ENCODE measurements around the gene ZNF780B. TPM values are rescaled to one million over a fixed set of nuclear protein-coding genes. Genes with fewer than 3 reads are reported as not detected.

The ZNF780B gene
- total and polyA plus RNA-seq, 2 experiments from 2014 or later = 3.3 to 5.1 TPM

GRCh38 chr19:40035996-40036395 is 20.0 kb downstream of the ZNF780B start:
- Histone ChIP-seq H3K4me2 (ENCODE audit: unreplicated experiment) (no peak overlapping the region), H3K9me3 (ENCODE audit: low read depth) (peaks cover 5% of the 10 kb centered on the region), H4K20me1 (ENCODE audit: insufficient read depth) (no peaks in the 10 kb centered on the region), H3K9ac (no peak overlapping the region), H3K4me3 (no peak overlapping the region), H3K79me2 (ENCODE audit: insufficient read depth) (no peaks in the 10 kb centered on the region), H3K9me2 (ENCODE audit: insufficient read depth) (no peaks in the 10 kb centered on the region), H3K36me3 (ENCODE audit: low read depth) (peaks cover 24% of the 10 kb centered on the region), H2AFZ (no peak overlapping the region), H3K4me1 (ENCODE audit: insufficient read depth) (no peaks in the 10 kb centered on the region), H3K27ac (no peak overlapping the region), H3F3A (ENCODE audit: insufficient read depth) (peaks cover 6% of the 10 kb centered on the region), H3K27me3 (replicated peaks; ENCODE audit: insufficient read depth) (no peaks in the 10 kb centered on the region)
- in situ Hi-C loops (cut with MboI) = no loop called here
- TF ChIP-seq EZH2 (IDR thresholded peaks at IDR 0.05; ENCODE audit: insufficient read depth, poor library complexity, severe bottlenecking) = no peak
- TF ChIP-seq EZH2phosphoT487 (IDR thresholded peaks at IDR 0.05; ENCODE audit: insufficient read depth, low read depth) = no peak
- 75 to 84% methylated on average over 4 of the region's 4 CpGs for WGBS, 2 experiments (ENCODE audit: low coverage in 1 of 2, low lambda C conversion rate in 2 of 2, missing lambda C conversion rate in 2 of 2)
- no peak for DNase-seq

DNA sequence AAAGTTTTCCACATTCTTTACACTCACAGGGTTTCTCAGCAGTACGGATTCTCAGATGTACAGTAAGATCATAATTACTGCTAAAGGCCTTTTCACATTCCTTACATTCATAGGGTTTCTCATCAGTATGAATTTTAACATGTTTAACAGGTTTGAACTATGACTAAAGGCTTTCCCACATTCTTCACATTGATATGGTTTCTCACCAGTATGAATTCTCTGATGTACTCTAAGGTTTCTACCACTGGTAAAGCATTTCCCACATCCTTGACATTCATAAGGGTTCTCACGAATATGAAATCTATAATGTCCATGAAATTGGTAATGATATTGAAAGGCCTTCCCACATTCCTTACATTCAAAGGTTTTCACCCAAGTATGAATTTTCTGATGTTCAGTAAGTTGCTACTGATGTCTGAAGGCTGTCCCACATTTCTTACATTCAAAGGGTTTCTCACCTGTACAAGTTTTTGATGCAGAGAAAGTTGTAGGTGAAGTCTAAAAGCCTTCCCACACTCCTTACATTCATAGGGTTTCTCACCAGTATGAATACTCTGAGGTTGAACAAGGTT is 22.0 kb downstream of the ZNF780B start:
- Histone ChIP-seq H3F3A (ENCODE audit: insufficient read depth) (peaks cover 6% of the 10 kb centered on the region), H3K79me2 (ENCODE audit: insufficient read depth) (no peaks in the 10 kb centered on the region), H4K20me1 (ENCODE audit: insufficient read depth) (no peaks in the 10 kb centered on the region), H2AFZ (no peak overlapping the region), H3K36me3 (ENCODE audit: low read depth) (peaks cover 30% of the 10 kb centered on the region), H3K27ac (no peak overlapping the region), H3K4me2 (ENCODE audit: unreplicated experiment) (no peak overlapping the region), H3K9me3 (ENCODE audit: low read depth) (peaks cover 5% of the 10 kb centered on the region), H3K9me2 (ENCODE audit: insufficient read depth) (no peaks in the 10 kb centered on the region), H3K4me1 (ENCODE audit: insufficient read depth) (no peaks in the 10 kb centered on the region), H3K4me3 (no peak overlapping the region), H3K27me3 (replicated peaks; ENCODE audit: insufficient read depth) (no peaks in the 10 kb centered on the region), H3K9ac (no peak overlapping the region)
- DNase-seq = no peak
- in situ Hi-C loops (cut with MboI) = no loop called here
- TF ChIP-seq EZH2 (IDR thresholded peaks at IDR 0.05; ENCODE audit: insufficient read depth, poor library complexity, severe bottlenecking) = no peak
- no peak for TF ChIP-seq EZH2phosphoT487 (IDR thresholded peaks at IDR 0.05; ENCODE audit: insufficient read depth, low read depth)
- 90 to 92% methylated on average over 2 of the region's 2 CpGs for whole genome bisulfite sequencing, 2 experiments (ENCODE audit: low coverage in 1 of 2, low lambda C conversion rate in 2 of 2, missing lambda C conversion rate in 2 of 2)

DNA sequence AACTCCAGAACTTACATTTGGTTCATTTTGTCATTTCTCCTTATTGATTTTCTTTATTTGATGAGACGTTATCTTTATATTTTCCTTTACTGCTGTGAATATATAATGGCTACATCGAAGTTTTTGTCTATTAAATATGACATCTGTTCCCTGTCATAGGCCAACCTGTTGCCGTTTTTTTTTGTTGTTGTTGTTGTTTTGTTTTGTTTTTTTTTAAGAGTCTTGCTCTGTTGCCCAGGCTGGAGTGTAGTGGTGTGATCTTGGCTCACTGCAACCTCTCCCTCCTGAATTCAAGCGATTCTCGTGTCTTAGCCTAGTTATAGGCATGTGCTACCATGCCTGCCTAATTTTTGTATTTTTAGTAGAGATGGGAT is 29.4 kb downstream of the ZNF780B start:
- Histone ChIP-seq H3K27ac (no peak overlapping the region), H3K79me2 (ENCODE audit: insufficient read depth) (no peaks in the 10 kb centered on the region), H3K4me2 (ENCODE audit: unreplicated experiment) (no peak overlapping the region), H3K4me1 (ENCODE audit: insufficient read depth) (no peaks in the 10 kb centered on the region), H3K36me3 (ENCODE audit: low read depth) (peaks cover 9% of the 10 kb centered on the region; the same call in 1 of the 2 replicates), H3K27me3 (replicated peaks; ENCODE audit: insufficient read depth) (no peaks in the 10 kb centered on the region), H3F3A (ENCODE audit: insufficient read depth) (no peaks in the 10 kb centered on the region), H3K9me3 (ENCODE audit: low read depth) (peaks cover 5% of the 10 kb centered on the region), H3K9ac (no peak overlapping the region), H2AFZ (no peak overlapping the region), H3K4me3 (no peak overlapping the region), H3K9me2 (ENCODE audit: insufficient read depth) (no peaks in the 10 kb centered on the region), H4K20me1 (ENCODE audit: insufficient read depth) (no peaks in the 10 kb centered on the region)
- WGBS, 2 experiments (ENCODE audit: low coverage in 1 of 2, low lambda C conversion rate in 2 of 2, missing lambda C conversion rate in 2 of 2) = 89% methylated on average over 5 of the region's 5 CpGs
- in situ Hi-C loops (cut with MboI) = no loop called here
- DNase-seq = no peak
- no peak for TF ChIP-seq EZH2 (IDR thresholded peaks at IDR 0.05; ENCODE audit: insufficient read depth, poor library complexity, severe bottlenecking)
- TF ChIP-seq EZH2phosphoT487 (IDR thresholded peaks at IDR 0.05; ENCODE audit: insufficient read depth, low read depth) = no peak

DNA sequence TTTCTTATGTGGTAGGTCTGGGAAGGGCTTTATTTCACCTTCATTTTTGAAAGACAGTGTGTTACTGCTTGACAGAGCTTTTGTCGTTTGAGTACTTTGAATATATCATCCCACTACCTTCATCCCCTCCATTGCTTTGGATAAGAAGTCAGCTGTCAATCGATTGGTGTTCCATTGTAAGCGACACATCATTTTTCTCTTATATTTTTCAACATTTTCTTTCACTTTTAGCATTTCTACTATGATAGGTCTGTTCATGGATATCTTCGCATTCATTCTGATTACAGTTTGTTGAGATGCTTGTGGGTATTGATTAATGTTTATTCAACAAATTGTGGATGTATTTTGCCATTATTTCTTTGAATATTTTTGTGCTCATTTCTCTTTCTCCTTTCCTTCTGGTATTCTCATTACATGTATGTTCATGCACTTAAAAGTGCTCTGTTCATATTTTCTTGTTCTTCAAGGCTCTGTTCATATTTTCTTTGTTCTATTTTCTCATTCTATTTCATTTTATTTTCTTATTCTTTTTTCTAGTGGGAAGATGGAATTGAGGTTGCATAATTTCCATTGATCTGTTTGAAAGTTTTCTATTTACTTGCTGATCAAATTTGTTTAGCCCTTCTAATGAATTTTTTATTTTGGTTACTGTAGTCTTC is 30.0 kb downstream of the ZNF780B start:
- Histone ChIP-seq H3K79me2 (ENCODE audit: insufficient read depth) (no peaks in the 10 kb centered on the region), H3K4me3 (no peak overlapping the region), H4K20me1 (ENCODE audit: insufficient read depth) (no peaks in the 10 kb centered on the region), H3K27me3 (replicated peaks; ENCODE audit: insufficient read depth) (no peaks in the 10 kb centered on the region), H3K9ac (no peak overlapping the region), H3K27ac (no peak overlapping the region), H3K4me2 (ENCODE audit: unreplicated experiment) (no peak overlapping the region), H3K9me2 (ENCODE audit: insufficient read depth) (no peaks in the 10 kb centered on the region), H3K9me3 (ENCODE audit: low read depth) (peaks cover 5% of the 10 kb centered on the region), H3K36me3 (ENCODE audit: low read depth) (peaks cover 9% of the 10 kb centered on the region; the same call in 1 of the 2 replicates), H3F3A (ENCODE audit: insufficient read depth) (no peaks in the 10 kb centered on the region), H2AFZ (no peak overlapping the region), H3K4me1 (ENCODE audit: insufficient read depth) (no peaks in the 10 kb centered on the region)
- 91 to 92% methylated on average over 4 of the region's 4 CpGs for WGBS, 2 experiments (ENCODE audit: low coverage in 1 of 2, low lambda C conversion rate in 2 of 2, missing lambda C conversion rate in 2 of 2)
- TF ChIP-seq EZH2 (IDR thresholded peaks at IDR 0.05; ENCODE audit: insufficient read depth, poor library complexity, severe bottlenecking) = no peak
- no peak for TF ChIP-seq EZH2phosphoT487 (IDR thresholded peaks at IDR 0.05; ENCODE audit: insufficient read depth, low read depth)
- no peak for DNase-seq
- in situ Hi-C loops (cut with MboI) = no loop called here

All from GM23248 (cell line).